GM21723 (cell line): ENCODE data around the gene NDUFB11.

Experiments
- ATAC-seq: cut with Tn5 transposase; IDR thresholded peaks from one replicate; pipeline ENCODE4 v1.9.1; 2021; ENCODE audit warnings: mild to moderate bottlenecking, moderate library complexity; ENCODE audit not compliant: unreplicated experiment

The NDUFB11 gene

DNA sequence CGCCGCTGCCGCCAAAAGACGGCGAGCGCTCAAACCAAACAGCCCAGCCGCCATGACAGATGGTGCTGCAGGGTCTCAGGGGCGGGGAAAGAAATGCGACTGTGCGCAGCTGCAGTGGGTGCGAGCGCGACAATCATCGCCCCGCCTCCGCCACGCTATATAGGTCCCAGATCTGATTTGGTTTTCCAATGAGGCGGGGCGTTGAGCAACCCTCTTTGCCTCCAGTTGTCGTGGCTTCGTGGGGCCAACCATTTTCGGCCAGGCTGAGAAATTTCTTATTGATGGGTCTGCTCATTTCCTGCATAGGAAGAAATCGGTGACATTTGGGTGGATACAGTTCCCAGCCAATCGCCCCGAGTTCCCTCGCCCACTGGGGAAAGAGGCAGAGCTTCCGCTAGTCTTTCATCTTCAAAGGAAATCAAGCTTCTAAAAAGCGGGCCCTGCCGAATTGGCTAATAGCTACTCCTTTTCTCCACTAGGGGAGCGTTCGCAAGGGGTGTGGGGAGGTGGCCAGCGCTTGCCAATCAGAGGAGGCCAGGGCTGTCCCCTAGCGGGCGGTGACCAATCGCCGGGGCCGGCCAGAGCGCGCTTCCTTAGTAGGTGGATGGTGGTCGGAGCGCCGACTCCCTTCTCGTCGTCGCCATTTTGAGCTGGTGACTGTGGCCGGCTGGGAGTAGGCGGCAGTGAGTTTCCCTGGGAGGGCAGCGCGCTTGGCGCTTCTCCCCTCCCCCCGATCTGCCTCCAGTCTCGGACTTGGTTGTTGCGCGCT is at the start of gene NDUFB11, which contains the start of gene RBM10:
Gene NDUFB11, minus strand, starts transcription at position 77 of the 769 bp plus-strand sequence. Its CDS starts 23 bp downstream, at position 54.
Gene RBM10, plus strand, starts transcription at position 596 of the 769 bp plus-strand sequence. CDS start 2,261 bp downstream, outside the sequence.
- ATAC-seq, result peak; percentile 88

DNA sequence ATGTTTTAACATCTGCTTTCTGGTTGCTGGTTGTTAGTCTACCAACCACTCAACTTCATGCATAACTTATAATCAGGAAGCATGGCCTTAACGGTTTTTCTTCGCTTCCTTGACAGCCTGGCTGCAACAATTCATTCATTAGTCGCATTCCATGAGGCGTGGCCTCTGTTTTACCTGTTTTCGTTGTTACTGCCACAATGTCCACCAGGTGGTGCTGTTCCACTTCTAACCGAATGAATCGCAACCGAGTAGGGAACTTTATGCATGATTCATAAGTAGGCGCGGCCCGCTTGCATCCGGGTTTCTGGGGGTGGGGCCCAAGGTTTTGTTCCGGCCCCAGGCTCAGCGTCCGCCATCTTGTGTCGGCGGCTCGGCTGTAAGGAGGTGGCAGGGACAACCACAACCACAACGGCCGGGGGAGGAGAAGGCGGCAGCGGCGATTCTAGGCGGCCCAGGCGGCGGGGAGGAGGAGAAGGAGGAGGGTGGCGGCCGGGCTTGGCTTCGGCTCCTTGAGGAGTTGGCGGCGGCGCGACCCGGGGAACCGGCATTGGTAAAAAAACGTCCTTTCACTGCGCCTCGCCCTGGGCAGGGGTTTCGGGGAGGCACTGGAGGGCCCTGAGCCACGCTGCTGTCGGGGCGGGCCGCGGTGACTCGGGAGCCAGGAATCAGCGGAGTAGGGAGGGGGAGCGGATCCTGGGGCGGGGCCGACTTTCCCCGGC is 49.1 kb upstream of the NDUFB11 start, which contains the start of gene UBA1:
Gene UBA1, plus strand, starts transcription at position 355 of the 719 bp plus-strand sequence. CDS start 4,974 bp downstream, outside the sequence.
- ATAC-seq, result peak; percentile 82

GRCh38 chrX:47191806-47192401 is 47.4 kb upstream of the NDUFB11 start:
- ATAC-seq, result no peak

DNA sequence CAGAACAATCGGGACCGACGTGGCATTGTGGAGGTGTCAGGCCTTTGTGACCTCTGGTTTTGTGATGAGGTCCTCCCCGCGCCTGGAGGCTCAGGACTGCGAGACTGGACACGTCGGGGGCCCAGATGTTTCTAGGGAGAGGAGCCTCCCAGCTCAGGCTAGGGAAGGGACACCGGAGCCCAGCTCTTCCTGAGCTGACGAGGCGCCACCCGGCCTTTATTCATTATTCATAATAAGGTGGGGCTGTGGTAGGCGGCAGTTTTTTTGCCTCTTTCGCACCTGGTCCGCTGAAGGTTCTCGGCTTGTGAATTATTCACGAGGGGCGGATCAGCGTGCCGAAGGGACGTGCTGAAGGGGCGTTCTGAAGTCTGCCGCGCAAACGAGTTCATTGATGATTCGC is 46.8 kb upstream of the NDUFB11 start:
- no peak for ATAC-seq

- peak; percentile 47 for ATAC-seq
Measured at GRCh38 chrX:47190445-47191269, 46.2 kb upstream of the NDUFB11 start.

DNA sequence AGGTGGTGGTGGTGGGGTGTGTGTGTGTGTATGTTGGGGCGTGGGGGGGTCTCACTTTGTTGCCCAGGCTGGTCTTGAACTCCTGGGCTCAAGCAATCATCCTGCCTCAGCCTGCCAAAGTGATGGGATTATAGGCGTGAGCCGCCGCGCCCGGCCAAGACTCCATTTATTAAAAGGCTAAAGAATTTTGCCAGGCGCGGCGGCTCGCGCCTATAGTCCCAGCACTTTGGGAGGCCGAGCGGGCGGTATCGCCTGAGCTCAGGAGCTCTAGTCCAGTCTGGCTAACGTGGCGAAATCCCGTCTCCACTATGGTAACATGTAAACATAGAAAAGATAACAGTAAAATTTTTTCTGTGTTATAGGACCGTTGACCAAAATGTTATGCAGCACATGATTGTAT is 45.4 kb upstream of the NDUFB11 start:
- no peak for ATAC-seq

- ATAC-seq, result no peak
Measured at GRCh38 chrX:47187106-47187677, 42.7 kb upstream of the NDUFB11 start.

DNA sequence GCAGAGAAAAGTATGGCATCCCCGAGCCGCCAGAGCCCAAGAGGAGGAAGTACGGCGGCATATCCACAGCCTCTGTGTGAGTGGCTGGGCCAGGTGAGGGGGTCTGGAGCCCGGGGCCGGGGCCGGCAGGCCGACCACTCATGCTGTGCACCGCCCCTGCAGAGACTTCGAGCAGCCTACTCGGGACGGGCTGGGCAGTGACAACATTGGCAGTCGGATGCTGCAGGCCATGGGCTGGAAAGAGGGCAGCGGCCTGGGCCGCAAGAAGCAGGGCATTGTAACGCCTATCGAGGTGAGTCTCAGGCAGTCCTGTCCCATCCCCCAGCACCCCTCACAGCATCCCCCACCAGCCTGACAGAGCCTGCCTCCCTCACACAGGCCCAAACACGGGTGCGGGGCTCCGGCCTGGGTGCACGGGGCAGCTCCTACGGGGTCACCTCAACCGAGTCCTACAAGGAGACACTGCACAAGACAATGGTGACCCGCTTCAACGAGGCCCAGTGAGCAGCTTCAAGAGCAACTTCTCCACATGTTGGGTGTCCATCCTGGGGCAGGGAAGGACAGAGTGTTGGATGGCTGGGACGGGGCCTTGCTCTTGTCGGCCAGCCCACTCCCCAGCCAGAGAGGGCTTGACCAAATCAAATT is 41.7 kb upstream of the NDUFB11 start:
- no peak for ATAC-seq

GRCh38 chrX:47185241-47185640 is 40.7 kb upstream of the NDUFB11 start:
- no peak for ATAC-seq

DNA sequence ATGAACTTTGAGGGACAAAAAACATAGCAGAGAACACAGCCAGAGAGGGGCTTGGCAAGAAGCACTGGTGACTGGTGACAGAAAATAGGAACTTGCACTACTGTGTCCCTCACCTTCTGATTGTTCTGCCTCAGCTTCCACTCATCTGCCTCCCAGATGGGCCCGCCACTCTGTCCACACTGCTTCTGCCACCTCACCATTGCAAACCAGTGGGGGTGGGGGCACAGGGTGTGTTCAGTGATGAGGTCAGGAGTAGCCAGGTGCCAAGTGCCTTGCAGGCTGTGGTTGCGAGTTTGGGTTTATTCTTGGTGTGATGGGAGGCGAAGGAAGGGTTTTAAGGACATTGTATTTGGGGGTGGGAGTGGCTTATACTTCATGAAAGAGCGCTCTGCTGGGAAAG is 40.0 kb upstream of the NDUFB11 start:
- no peak for ATAC-seq

DNA sequence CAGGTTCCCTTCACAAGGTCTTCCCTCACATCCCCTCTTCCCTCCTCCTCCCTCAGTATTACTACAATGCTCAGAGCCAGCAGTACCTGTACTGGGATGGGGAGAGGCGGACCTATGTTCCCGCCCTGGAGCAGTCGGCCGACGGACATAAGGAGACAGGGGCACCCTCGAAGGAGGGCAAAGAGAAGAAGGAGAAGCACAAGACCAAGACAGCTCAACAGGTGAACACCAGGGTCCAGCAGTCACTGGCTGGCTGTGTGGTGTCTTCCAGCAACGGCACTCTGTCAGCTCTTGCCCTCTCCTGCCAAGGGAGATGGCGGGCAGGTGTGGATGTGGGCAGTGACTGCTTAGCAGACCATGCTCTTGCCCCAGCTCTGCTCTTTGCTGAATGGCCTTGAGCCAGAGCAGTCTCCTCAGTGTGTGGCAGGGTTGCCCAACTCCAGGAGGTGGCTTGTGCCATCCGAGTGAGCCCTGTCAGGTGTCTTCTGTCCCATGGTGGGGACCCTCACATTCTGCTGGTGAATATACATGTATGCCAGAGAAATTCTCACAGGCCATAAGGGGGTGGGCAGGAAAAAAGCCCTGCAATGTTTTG is 37.7 kb upstream of the NDUFB11 start:
- ATAC-seq, result no peak

DNA sequence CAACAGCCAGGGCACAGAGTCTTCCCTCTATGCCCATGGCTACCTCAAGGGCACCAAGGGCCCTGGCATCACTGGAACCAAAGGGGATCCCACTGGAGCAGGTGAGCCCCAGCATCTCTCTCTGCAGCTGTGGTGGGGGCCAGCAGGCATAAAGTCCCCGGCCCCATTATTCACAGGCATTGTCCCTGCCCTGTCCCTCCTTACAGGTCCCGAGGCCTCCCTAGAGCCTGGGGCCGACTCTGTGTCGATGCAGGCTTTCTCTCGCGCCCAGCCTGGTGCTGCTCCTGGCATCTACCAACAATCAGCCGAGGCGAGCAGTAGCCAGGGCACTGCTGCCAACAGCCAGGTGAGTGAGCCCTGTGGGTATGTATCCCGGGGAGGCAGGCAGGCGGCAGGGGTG is 36.8 kb upstream of the NDUFB11 start:
- no peak for ATAC-seq

- no peak for ATAC-seq
Measured at GRCh38 chrX:47180346-47180745, 35.8 kb upstream of the NDUFB11 start.

GRCh38 chrX:47179928-47180255 is 35.4 kb upstream of the NDUFB11 start:
- no peak for ATAC-seq

DNA sequence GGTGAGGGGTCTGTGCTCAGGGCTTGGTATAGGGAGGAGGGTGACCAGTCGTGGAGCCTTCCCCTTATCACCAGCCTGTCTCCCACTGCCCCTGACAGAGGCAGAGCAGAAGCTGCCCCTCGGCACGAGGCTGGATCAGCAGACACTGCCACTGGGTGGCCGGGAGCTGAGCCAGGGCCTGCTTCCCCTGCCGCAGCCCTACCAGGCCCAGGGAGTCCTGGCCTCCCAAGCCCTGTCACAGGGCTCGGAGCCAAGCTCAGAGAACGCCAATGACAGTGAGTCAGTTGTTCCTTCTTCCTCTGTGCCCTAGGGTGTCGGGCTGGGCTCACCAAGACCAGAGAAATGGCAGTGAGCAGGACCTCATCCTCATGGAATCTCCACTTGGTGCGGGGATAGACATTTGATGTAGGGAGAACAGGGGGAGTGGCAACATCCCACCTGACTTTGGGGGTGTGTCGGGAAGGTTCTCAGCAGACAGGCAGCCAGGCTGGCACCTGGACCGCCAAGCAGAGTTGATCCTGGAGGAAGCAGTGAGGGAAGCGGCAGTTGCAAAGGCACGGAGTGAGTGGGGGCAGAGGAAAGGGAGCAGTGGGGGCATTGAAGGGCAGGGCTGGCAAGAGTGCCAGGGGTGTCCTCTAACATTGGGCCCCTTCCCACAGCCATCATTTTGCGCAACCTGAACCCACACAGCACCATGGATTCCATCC is 34.9 kb upstream of the NDUFB11 start:
- ATAC-seq, result no peak

DNA sequence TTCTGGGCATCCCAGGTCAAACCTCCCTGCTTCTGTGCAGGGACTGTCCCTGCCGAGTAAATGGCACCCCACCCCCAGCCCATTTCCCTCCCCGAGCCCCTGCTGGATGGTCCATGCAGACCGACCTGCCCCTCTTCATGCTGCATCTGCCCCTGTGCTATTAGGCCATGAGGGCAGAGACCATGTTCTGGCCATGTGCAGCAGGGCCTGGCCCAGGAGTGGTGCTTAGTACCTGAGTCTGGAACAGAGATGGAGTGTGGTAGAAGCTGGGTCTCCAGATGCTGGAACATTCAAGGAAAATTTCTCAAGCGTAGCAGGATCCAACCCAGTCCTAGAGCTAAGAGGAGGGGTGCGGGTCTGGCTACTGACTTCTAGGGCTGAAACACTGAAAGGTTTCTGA is 33.8 kb upstream of the NDUFB11 start:
- no peak for ATAC-seq

GRCh38 chrX:47177079-47177478 is 32.6 kb upstream of the NDUFB11 start:
- no peak for ATAC-seq

GRCh38 chrX:47176101-47176740 is 31.7 kb upstream of the NDUFB11 start:
- no peak for ATAC-seq

DNA sequence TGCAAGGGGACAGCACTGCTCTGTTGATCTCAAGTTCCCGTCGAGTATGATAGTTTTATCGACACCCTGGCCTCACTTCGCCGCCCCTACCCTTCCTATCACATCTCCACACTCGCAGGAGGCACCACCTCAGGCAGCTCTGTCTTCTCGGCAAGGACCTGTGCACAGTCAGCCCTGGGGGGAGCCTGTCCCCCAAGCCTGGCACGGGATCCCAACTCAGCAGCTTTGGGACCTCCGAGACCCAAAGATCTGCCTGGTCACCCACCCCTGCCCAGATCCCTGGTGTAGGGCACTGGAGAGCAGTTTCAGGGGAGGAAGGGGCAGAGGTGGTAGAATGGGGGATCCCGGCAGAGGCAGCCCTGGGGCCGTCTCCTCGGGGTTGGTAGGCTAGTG is 31.1 kb upstream of the NDUFB11 start:
- no peak for ATAC-seq
